H54 (cell line): ENCODE results near the gene GRB2.
"Not testable (repeated sequence)": the region's sequence is repeated elsewhere in the genome, so short reads cannot be mapped to it uniquely, and the experiment has no call there.

ENCODE experiments used
- DNase-seq: peaks from one replicate; pipeline ENCODE4 v3.0.0; 2011; ENCODE audit warnings: low spot score, mixed read lengths; ENCODE audit not compliant: insufficient read length
- FAIRE-seq: peaks from 3 replicates; lab custom pipeline; 2011; peaks lifted over from hg19 to GRCh38; lab: Jason Lieb, UNC
- POLR2A ChIP-seq: IDR thresholded peaks from 2 replicates; pipeline ENCODE4 v1.6.1; 2011; ENCODE audit warnings: low read depth, mild to moderate bottlenecking, low read length

The GRB2 gene

DNA sequence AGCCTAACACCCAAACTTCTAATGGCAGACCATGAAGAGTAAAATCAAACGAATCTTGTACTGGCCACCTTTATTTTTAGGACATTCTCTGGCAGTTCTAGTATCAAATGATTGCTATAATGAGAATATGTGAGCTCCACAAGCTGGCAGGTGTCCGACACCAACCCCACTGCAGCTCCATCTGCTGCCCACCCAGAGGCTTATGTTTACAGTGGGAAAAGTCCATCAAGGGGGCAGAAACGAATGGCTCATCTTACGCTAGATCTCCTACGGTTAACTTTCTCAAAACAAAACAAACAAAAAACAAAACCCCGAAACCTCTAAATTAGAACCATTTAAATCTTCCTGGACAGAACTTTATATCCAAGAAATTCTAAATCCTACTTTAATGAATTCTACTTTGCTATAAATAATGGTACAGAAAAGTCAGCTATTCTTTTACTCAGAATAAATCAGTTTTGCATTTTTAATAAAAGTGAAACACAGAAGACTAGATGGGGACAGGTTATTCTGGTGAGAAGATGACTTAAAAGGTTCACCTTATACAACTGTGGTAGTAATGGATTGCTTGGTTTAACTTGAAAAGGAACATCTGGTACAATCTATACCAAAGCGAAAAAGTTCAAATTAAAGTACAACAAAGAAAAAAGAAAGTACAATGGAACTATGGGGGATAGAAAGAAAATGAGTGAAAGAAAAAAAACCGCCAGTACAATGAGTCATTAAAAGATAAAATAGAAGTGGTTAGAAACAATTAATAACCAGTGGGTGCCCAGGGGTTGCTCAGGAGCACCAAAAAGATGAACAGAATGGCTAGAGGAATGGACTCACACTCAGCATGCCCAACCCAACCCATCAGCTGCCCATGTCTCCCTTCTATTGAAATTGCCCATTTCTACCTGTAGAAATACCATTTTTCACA is 40.2 kb downstream of the GRB2 start:
- FAIRE-seq (no peak), DNase-seq (no peak)
- TF ChIP-seq POLR2A = no peak

DNA sequence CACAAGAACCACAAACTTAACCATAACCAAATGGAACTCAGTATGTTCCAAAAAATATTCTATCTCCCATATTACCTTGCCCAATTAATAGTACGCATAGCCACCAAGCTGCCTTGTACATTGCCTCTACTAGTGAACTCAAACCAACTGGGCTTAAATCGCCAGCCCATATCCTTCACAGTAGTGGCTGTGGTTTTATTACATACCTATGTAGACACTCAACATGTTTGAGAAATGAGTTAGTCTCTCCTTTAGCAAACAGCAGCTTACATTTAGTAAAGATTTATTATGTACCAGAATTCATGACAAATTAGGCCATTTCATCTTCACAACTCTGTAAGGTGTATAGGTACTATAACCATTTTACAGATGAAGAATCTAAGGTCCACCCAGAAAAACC is 41.4 kb downstream of the GRB2 start:
- no peak for TF ChIP-seq POLR2A
- FAIRE-seq (peak; percentile 98), DNase-seq (peak; percentile 51)

DNA sequence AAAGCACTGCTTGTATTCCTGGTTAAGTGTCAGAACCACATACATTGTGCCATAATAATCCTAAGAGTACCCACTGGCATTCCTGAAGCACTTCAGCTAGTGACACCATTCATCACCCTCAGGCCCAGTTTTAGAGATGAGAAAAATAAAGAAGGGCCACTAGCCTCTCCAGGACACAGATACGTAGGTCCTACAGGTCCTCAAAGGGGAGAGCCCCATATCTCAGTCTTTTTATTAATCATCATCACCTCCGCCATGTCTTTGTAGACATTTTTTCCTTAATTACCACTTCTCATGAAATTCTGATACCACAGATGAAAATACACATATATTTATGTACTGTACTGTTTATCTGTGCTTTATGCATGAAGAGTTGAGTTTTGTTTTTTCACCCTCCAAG is 43.5 kb downstream of the GRB2 start:
- no peak for TF ChIP-seq POLR2A
- no peak for FAIRE-seq
- DNase-seq = no peak

DNA sequence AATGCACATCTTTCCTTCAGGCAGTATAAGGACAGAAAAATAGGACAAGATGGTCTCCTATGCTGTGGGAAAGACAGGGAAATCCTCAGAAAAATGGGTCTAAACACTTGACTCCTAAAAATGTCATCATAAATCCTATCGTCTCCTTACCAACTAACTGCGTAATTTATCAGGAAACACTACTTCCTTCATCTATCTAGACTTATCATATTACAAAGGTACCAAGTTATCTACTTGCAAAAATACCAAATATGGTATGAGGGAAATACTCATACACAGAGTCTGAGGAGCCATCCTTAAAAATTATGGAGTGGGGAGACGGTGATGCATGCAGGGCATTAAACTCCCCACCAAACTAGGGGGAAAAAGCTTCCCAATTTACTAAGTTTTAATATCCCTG is 44.1 kb downstream of the GRB2 start:
- FAIRE-seq = peak; percentile 6
- no peak for DNase-seq
- TF ChIP-seq POLR2A = no peak

DNA sequence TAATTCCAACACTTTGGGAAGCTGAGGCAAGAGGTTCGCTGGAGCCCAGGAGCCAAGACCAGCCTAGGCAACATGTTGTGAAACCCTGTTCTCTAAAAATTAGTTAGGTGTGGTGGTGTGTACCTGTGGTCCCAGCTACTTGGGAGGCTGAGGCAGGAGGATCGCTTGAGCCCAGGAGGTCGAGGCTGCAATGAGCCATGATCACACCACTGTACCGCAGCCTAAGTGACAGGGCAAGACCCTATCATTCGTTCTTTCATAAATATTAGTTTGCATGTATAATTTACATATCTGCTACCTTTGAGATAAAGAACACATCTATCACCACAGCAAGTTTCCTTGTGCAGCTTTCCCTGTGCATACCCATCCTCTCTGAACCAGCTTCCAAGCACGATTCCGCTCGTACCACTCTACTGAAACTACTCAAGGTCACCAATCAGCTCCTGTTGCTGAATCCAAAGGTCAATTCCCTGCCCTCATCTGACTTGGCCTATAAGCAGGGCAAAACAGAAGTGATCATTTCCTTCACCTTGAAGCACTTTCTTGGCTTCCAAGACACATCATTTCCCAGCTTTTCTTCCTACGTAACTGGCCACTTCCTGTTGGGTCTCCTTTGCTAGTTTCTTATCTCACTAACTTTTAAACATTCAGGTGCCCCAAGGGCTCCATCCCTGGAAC is 49.1 kb downstream of the GRB2 start:
- no peak for DNase-seq
- TF ChIP-seq POLR2A = no peak
- FAIRE-seq = no peak

DNA sequence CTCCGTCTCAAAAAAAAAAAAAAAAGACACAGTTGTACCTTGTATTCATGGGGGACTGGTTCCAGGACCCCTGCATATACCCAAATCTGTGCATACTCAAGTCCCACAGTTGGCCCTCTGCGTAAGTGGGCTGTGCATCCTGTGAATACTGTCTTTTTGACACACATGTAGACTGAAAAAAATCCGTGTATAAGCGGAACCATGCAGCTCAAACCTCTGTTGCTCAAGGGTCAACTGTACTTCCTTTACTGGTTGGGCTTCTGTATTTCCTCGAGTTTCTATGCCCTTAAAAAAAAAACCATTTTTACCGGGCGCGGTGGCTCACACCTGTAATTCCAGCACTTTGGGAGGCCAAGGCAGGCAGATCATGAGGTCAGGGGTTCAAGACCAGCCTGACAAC is 52.3 kb downstream of the GRB2 start:
- no peak for DNase-seq
- no peak for FAIRE-seq
- no peak for TF ChIP-seq POLR2A

DNA sequence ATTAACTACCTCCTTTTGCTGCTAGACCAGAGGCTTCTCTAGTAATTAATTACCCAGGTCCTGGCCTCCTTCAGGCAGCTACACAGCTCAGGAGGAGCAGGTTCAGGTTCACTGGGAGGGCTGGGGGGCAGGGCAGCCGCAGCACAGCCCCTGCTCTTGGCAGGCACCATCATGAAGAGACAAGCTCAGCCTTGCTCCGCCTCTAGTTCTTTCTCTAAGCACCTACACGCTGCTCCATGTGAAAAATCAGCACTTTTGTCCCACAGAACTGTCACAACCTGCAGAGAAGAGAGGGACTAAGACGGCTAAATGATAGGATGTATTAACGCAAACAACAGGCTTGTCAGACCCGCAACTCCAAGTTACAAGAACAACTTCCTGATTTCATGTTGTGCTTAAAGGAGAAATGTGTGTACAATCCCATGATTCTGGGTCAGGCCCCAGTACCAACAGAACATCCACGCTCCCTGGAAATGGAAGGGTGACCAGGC is 53.4 kb downstream of the GRB2 start:
- DNase-seq (no peak), FAIRE-seq (no peak)

DNA sequence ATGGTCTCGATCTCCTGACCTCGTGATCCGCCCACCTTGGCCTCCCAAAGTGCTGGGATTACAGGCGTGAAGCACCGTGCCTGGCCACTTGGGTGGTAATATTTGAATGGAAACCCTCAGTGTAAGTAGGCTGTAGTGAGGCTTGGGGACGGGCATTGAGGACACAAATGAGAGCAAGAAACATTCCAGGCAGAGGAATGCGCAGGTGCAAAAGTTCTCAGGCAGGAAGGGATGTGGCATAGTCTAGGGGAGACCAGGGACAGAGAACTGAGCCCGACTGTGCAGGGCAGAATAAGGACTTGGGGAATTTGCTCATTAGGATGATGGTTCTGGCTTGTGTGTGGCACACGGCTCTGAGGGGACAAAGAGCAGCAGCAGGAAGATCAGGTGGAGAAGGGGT is 54.8 kb downstream of the GRB2 start:
- DNase-seq (no peak), FAIRE-seq (no peak)
- no peak for TF ChIP-seq POLR2A

More for the DNA sequence above, 53.4 kb downstream of the GRB2 start:
- TF ChIP-seq POLR2A = no peak

DNA sequence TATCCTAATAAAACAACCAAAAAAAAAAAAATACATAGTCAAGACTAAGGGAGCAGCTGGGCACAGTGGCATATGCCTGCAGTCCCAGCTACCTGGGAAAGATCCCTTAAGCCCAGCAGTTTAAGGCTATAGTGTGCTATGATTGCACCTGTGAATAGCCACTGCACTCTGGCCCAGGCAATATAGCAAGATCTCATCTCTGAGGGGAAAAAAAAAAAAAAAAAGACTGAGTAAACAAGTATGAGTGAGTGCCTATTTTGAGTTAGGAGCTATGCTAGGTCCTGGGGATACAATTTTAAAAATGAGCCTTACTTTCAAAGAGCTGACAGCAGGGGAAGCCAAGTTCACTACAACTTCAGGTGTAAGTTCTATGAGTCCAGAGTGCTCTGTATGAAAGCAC is 55.4 kb downstream of the GRB2 start:
- no peak for FAIRE-seq
- DNase-seq = no peak
- no peak for TF ChIP-seq POLR2A

DNA sequence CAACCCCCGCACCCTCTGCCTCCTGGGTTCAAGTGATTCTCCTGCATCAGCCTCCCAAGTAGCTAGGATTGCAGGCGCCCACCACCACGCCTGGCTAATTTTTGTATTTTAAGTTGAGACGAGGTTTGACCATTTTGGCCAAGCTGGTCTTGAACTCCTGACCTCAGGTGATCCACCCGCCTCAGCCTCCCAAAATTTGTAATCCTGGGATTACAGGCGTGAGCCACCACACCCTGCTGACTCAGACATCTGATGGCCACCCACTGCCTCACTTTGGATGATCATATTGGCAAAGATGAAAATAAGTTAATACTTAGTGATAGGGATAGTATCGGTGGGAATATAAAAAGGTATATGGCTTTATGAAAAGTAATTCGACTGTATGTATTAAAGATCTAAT is 55.9 kb downstream of the GRB2 start:
- no peak for TF ChIP-seq POLR2A
- FAIRE-seq (no peak), DNase-seq (no peak)

DNA sequence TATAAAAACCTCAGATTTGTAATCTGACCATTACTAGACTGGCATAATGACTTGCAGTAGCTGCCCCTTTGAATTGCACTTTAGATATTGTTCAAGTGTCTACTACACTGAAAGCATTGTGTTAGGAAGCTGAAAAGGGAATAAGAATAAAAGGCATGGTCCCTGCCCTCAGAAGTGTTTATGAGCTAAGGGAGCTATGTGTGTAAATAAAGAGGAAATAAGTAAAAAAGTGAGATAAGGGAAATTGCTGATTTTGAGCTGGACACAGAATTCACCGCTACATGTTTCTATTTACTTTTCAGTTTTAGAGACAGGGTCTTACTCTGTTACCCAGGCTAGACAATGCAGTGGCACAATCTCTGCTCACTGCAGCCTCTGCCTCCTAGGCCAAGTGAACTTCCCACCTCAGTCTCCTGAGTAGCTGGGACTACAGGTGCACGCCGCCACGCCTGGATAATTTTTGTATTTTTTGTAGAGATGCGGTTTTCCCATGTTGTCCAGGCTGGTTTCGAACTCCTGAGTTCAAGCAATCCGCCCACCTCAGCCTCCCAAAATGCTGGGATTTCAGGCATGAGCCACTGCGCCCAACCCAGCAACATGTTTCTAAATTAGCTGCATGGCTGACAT is 57.0 kb downstream of the GRB2 start:
- FAIRE-seq = no peak
- no peak for TF ChIP-seq POLR2A
- no peak for DNase-seq

DNA sequence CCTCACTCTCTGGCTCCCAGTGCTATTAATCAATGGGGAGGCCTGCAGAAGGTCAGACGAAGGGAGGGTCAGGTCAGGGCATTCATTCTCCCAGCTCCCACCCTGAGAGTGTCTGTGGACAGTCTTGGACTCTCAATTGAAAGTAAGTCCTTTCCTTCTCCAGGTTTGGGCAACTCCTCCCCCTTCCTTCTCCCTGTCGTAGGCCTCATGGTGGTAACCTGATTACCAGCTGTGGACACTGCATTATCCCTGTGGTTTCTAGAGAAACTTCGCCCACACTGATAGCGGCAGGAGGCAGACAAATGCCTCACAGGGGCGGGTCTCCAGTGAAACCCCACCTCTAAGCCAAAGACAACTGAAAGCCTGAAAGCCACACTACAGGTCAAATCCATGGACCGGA is 58.6 kb downstream of the GRB2 start:
- TF ChIP-seq POLR2A = no peak
- DNase-seq = peak; percentile 21
- FAIRE-seq = no peak

DNA sequence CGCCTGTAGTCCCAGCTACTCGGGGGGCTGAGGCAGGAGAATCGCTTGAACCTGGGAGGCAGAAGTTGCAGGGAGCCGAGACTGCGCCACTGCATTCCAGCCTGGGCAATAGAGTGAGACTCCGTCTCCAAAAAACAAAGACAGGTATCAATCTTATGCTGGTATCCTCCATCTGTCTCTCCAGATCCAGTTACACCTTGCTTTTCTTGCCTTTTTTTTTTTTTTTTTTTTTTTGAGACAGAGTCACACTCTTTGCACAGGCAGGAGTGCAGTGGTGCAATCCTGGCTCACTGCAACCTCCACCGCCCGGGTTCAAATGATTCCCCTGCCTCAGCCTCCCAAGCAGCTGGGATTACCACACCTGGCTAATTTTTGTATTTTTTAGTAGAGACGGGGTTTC is 59.1 kb downstream of the GRB2 start:
- FAIRE-seq, DNase-seq: not testable (repeated sequence)
